GM21825 (cell line): Measurements from ENCODE around the gene NUP133.
"Not testable (repeated sequence)": the region's sequence is repeated elsewhere in the genome, so short reads cannot be mapped to it uniquely, and the experiment has no call there.

ENCODE experiments used
- ATAC-seq: cut with Tn5 transposase; IDR thresholded peaks from one replicate; pipeline ENCODE4 v1.9.1; 2021; ENCODE audit warnings: mild to moderate bottlenecking, moderate library complexity; ENCODE audit not compliant: unreplicated experiment

Gene NUP133

DNA sequence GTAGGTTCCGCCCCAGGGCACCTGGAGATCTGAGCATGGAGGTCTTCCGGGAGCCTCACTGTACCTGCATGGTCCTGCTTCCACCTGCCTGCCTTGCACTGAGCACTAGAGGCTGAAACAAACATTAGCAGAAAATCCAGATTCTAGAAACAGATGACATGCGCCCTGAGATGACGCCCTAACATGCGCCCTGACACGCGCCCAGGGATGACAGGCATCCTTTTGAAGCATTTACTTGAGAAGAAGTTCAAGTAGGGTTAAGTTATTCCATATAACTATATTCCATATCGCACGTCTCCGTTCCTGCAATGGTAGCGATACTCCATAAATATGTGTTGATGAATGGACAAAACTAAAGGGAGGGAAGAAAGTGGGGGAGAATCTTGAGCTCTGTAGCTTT lies 87.9 kb downstream of the NUP133 start:
- no peak for ATAC-seq

DNA sequence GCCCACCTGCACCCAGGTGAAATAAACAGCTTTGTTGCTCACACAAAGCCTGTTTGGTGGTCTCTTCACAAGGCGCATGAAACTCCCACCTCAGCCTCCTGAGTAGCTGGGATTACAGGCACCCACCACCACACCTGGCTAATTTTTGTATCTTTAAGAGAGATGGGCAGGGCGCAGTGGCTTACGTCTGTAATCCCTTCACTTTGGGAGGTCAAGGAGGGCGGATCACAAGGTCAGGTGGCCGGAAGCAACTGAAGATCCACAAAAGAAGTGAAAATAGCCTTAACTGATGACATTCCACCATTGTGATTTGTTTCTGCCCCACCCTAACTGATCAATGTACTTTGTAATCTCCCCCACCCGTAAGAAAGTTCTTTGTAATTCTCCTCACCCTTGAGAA lies 89.6 kb downstream of the NUP133 start:
- ATAC-seq: not testable (repeated sequence)

- not testable (repeated sequence) for ATAC-seq
These were observed 95.3 kb downstream of the NUP133 start for GRCh38 chr1:229412810-229413209.

DNA sequence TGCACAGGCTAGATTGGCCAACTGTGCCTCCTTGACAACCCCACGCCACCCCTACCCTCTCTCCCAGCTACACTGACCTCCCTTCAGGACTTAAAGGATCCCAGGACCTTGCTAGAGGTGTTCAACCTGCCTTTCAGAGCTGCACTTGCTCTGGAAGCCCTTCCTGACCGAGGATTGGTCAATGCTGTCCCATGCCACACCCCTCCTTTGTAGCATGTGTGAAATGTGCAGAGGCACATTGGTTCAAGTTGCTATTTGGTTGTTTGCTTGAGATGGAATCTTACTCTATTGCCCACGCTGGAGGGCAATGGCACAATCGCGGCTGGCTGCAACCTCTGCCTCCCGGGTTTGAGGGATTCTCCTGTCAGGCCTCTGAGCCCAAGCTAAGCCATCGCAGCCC lies 96.1 kb downstream of the NUP133 start:
- no peak for ATAC-seq

- no peak for ATAC-seq
These were observed 96.6 kb downstream of the NUP133 start for GRCh38 chr1:229411434-229412055.

GRCh38 chr1:229410692-229411433 lies 97.3 kb downstream of the NUP133 start:
- ATAC-seq: no peak

DNA sequence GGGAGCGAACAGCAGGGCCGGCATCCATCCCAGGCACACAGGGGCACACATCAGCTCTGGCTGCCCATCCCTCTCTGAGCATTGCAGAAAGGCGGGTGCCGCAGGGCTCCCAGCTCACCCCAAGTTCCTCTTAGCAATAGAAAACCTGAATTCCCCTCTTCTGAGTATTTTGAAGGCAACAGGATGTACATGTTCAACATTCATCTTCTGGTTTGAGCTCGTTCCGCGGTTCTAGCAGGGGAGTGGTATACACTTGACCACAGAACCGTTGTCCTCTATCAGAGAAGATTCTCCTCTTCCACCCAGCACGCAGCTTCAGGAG lies 97.8 kb downstream of the NUP133 start:
- ATAC-seq: no peak

- ATAC-seq: no peak
These were observed 98.3 kb downstream of the NUP133 start for GRCh38 chr1:229409616-229410369.

DNA sequence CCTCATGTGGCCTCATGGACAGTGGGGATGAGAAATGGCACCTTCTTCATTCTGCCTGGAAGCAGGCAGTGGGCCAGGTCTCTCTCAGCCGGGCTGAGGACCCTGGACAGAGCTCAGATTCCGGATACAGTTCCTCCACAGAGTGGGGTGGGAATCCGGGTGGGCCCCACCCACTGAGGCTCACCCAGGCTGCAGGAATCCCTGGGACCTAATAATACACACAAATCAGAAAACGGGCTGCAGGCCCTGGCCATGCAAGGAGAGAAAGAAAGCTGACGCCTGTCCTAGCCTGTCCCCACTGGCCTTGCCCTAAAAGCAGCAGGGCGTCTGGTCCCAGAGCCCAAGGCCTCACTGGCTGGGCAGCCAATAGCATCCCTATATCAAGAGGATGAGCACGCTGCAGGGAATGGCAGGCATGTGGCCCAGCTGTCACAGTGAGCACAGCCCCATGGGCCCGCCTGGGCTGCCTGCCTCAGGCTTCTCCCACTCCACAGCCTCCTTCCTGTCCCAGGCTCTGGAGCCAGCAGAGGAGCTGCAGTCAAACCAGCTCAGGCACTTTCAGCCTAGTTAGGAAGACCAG lies 99.6 kb downstream of the NUP133 start:
- ATAC-seq: no peak

GRCh38 chr1:229407206-229408026 lies 100.7 kb downstream of the NUP133 start:
- no peak for ATAC-seq

GRCh38 chr1:229406798-229407197 lies 101.3 kb downstream of the NUP133 start:
- ATAC-seq: no peak

DNA sequence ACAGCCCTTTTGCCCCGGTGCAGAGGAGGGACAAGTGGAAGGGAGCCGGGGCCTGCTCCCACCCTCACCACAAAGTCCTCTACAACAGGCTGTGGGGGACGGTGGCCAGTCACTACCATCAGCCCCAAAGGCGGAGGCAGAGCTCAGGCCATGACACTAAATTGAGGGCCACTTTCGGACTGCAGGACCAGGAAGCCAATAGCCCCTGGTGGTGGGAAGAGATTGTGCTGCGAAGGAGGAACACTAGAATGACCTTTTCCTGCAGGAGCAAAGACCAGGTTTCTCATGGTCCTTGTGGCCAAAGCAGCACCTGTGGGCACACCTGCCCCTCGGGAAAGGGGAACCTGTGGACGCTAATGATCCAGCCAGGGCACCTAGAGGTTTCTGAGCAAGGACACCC lies 104.6 kb downstream of the NUP133 start:
- ATAC-seq: no peak

GRCh38 chr1:229402993-229403392 lies 105.1 kb downstream of the NUP133 start:
- no peak for ATAC-seq

DNA sequence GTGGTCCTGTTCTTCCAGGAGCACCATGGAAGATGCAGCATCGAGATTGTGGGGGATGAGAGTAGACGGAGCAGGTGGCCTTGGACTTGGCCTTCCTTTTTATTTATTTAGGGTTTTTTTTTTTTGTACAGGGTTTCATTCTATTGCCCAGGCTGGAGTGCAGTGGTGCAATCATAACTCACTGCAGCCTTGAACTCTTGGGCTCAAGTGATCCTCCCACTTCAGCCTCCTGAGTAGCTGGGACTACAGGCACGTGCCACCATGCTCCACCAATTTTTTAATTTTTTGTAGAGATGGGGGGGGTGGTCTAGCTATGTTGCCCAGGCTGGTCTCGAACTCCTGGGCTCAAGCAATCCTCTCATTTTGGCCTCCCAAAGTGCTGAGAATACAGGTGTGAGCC lies 105.8 kb downstream of the NUP133 start:
- not testable (repeated sequence) for ATAC-seq

GRCh38 chr1:229397762-229398161 lies 110.4 kb downstream of the NUP133 start:
- no peak for ATAC-seq

- no peak for ATAC-seq
These were observed 111.4 kb downstream of the NUP133 start for GRCh38 chr1:229396585-229397206.

DNA sequence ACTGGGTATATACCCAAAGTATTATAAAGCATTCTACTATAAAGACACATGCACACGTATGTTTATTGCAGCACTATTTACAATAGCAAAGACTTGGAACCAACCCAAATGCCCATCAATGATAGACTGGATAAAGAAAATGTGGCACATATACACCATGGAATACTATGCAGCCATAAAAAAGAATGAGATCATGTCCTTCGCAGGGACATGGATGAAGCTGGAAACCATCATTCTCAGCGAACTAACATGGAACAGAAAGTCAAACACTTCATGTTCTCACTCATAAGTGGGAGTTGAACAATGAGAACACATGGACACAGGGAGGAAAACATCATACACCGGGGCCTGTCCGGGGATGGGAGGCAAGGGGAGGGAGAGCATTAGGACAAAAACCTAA lies 113.6 kb downstream of the NUP133 start:
- ATAC-seq: not testable (repeated sequence)

GRCh38 chr1:229392936-229393335 lies 115.2 kb downstream of the NUP133 start:
- ATAC-seq: no peak
